DND-41 (cell line): ENCODE data around the gene ANK3.

Experiments used
- ATAC-seq: fragments of 200-7000 bp; cut with Tn5 transposase; 3 replicates; pipeline ENCODE4 v1.9.1; 2021; ENCODE audit warnings: low read depth; ENCODE audit not compliant: insufficient read depth
- DNase-seq: peaks from one replicate; pipeline ENCODE4 v3.0.0-alpha.2; 2020
- H2AFZ ChIP-seq: 2 replicates; pipeline ENCODE4 v1.6.0; 2012; ENCODE audit warnings: low read depth, low read length
- H3K27ac ChIP-seq: 2 replicates; pipeline ENCODE4 v1.5.1; 2012; ENCODE audit warnings: low read length, inconsistent platforms
- H3K27me3 ChIP-seq: fragments of 200-600 bp; sonication (generic); 2 replicates; pipeline ENCODE4 v1.6.0; 2012; ENCODE audit warnings: low read length, mild to moderate bottlenecking, inconsistent platforms; ENCODE audit not compliant: insufficient read depth, poor library complexity
- H3K36me3 ChIP-seq: 2 replicates; pipeline ENCODE4 v1.5.1; 2012; ENCODE audit warnings: low read length, inconsistent platforms; ENCODE audit not compliant: insufficient read depth
- H3K4me1 ChIP-seq: 2 replicates; pipeline ENCODE4 v1.5.1; 2012; ENCODE audit warnings: mild to moderate bottlenecking, low read length; ENCODE audit not compliant: insufficient read depth
- H3K4me2 ChIP-seq: 2 replicates; pipeline ENCODE4 v1.6.0; 2012; ENCODE audit warnings: mild to moderate bottlenecking, moderate library complexity, low read length, inconsistent platforms; ENCODE audit not compliant: insufficient read depth
- H3K4me3 ChIP-seq, 2 experiments: fragments of 200-600 bp in 1 of 2; shearing (Covaris generic) in 1 of 2; 2 replicates each; pipeline ENCODE4 v1.5.1; 2012 to 2016; ENCODE audit warnings: inconsistent platforms in 2 of 2, low read length in 2 of 2, mild to moderate bottlenecking in 2 of 2, low read depth in 1 of 2, moderate library complexity in 1 of 2
- H3K79me2 ChIP-seq: 2 replicates; pipeline ENCODE4 v1.6.0; 2012; ENCODE audit warnings: low read length, inconsistent platforms; ENCODE audit not compliant: insufficient read depth
- H3K9ac ChIP-seq: 2 replicates; pipeline ENCODE4 v1.6.0; 2012; ENCODE audit warnings: low read depth, mild to moderate bottlenecking, inconsistent platforms, low read length, moderate library complexity
- H3K9me3 ChIP-seq: 2 replicates; pipeline ENCODE4 v1.5.1; 2012; ENCODE audit warnings: low read length, moderate library complexity, mild to moderate bottlenecking, inconsistent platforms; ENCODE audit not compliant: insufficient read depth, severe bottlenecking
- H4K20me1 ChIP-seq: 2 replicates; pipeline ENCODE4 v1.6.0; 2012; ENCODE audit warnings: low read length; ENCODE audit not compliant: insufficient read depth
- CTCF ChIP-seq: IDR thresholded peaks from 2 replicates; pipeline ENCODE4 v1.5.1; 2012; ENCODE audit warnings: borderline replicate concordance, low read length, moderate library complexity, mild to moderate bottlenecking; ENCODE audit not compliant: poor library complexity, severe bottlenecking; ENCODE audit errors: extremely low read depth
- EZH2 ChIP-seq: IDR thresholded peaks from 3 replicates; pipeline ENCODE4 v1.6.1; 2012; ENCODE audit warnings: borderline replicate concordance, low read depth, mild to moderate bottlenecking, moderate library complexity, low read length, inconsistent platforms; ENCODE audit not compliant: severe bottlenecking

Gene ANK3

GRCh38 chr10:60237977-60238758 lies 151.5 kb downstream of the ANK3 start:
- H2AFZ ChIP-seq, result no peak overlapping the region
- no peak for ATAC-seq
- DNase-seq, result no peak
- H3K9me3 ChIP-seq, result no peaks in the 10 kb centered on the region
- no peak overlapping the region for H3K9ac ChIP-seq
- no peak overlapping the region for H3K4me2 ChIP-seq
- H4K20me1 ChIP-seq, result no peaks in the 10 kb centered on the region
- H3K27me3 ChIP-seq, result no peaks in the 10 kb centered on the region
- TF ChIP-seq EZH2 (no peak), CTCF (no peak)
- H3K36me3 ChIP-seq, result no peaks in the 10 kb centered on the region
- no peaks in the 10 kb centered on the region for H3K79me2 ChIP-seq
- H3K27ac ChIP-seq, result no peak overlapping the region
- H3K4me3 ChIP-seq, result no peak overlapping the region
- H3K4me1 ChIP-seq, result no peaks in the 10 kb centered on the region

GRCh38 chr10:60236869-60237524 lies 152.7 kb downstream of the ANK3 start:
- H3K36me3 ChIP-seq, result no peaks in the 10 kb centered on the region
- H3K27ac ChIP-seq, result no peak overlapping the region
- no peak overlapping the region for H3K4me3 ChIP-seq
- H2AFZ ChIP-seq, result no peak overlapping the region
- no peaks in the 10 kb centered on the region for H4K20me1 ChIP-seq
- H3K9me3 ChIP-seq, result no peaks in the 10 kb centered on the region
- no peaks in the 10 kb centered on the region for H3K27me3 ChIP-seq
- H3K4me2 ChIP-seq, result no peak overlapping the region
- no peaks in the 10 kb centered on the region for H3K4me1 ChIP-seq
- ATAC-seq, result no peak
- H3K9ac ChIP-seq, result no peak overlapping the region
- TF ChIP-seq CTCF (no peak), EZH2 (no peak)
- no peak for DNase-seq
- no peaks in the 10 kb centered on the region for H3K79me2 ChIP-seq

- Histone ChIP-seq H3K27me3 (no peaks in the 10 kb centered on the region), H3K36me3 (no peaks in the 10 kb centered on the region), H2AFZ (no peak overlapping the region), H3K4me3 (no peak overlapping the region), H3K4me2 (no peak overlapping the region), H3K4me1 (no peaks in the 10 kb centered on the region), H3K9ac (no peak overlapping the region), H3K79me2 (no peaks in the 10 kb centered on the region), H4K20me1 (no peaks in the 10 kb centered on the region), H3K9me3 (no peaks in the 10 kb centered on the region), H3K27ac (no peak overlapping the region)
- TF ChIP-seq EZH2, result no peak
- TF ChIP-seq CTCF, result no peak
- no peak for DNase-seq
- ATAC-seq, result no peak
Observed at GRCh38 chr10:60235001-60235400, 154.7 kb downstream of the ANK3 start.
